GM23338 (cell line): ENCODE results near the gene TRIM49C. TPM values are rescaled to one million over a fixed set of nuclear protein-coding genes. Genes with fewer than 3 reads are reported as not detected.
"Not testable (repeated sequence)": the region's sequence is repeated elsewhere in the genome, so short reads cannot be mapped to it uniquely, and the experiment has no call there.

Source experiments
- ATAC-seq: fragments of 200-7000 bp; cut with Tn5 transposase; 3 replicates; pipeline ENCODE4 v1.9.1; 2020
- DNase-seq: peaks from one replicate; pipeline ENCODE4 v3.0.0-alpha.2; 2015; ENCODE audit warnings: low spot score
- H2AFZ ChIP-seq: fragments of 200-600 bp; sonication (generic); 2 replicates; pipeline ENCODE4 v1.8.0; 2016; ENCODE audit warnings: antibody characterized with exemption, mild to moderate bottlenecking, moderate library complexity
- H3F3A ChIP-seq: fragments of 200-600 bp; sonication (generic); replicated peaks from 2 replicates; pipeline ENCODE4 v1.8.0; 2017; ENCODE audit warnings: antibody characterized with exemption, mixed run types, low read depth
- H3K27ac ChIP-seq: fragments of 200-600 bp; sonication (generic); 2 replicates; pipeline ENCODE4 v1.6.1; 2016; ENCODE audit warnings: low read depth
- H3K27me3 ChIP-seq: fragments of 200-600 bp; sonication (generic); 2 replicates; pipeline ENCODE4 v1.8.0; 2016; ENCODE audit warnings: mild to moderate bottlenecking, mixed run types, moderate library complexity; ENCODE audit not compliant: insufficient read depth
- H3K36me3 ChIP-seq: fragments of 200-600 bp; sonication (generic); 2 replicates; pipeline ENCODE4 v1.8.0; 2016; ENCODE audit warnings: mild to moderate bottlenecking; ENCODE audit not compliant: insufficient read depth
- H3K4me1 ChIP-seq: fragments of 200-600 bp; sonication (generic); 2 replicates; pipeline ENCODE4 v1.8.0; 2016; ENCODE audit warnings: mild to moderate bottlenecking, moderate library complexity; ENCODE audit not compliant: insufficient read depth
- H3K4me2 ChIP-seq: fragments of 200-600 bp; sonication (generic); 2 replicates; pipeline ENCODE4 v1.7.1; 2017; ENCODE audit warnings: mixed run types
- H3K4me3 ChIP-seq: fragments of 200-600 bp; sonication (generic); 2 replicates; pipeline ENCODE4 v1.6.1; 2016; ENCODE audit warnings: mixed run types
- H3K79me2 ChIP-seq: fragments of 200-600 bp; sonication (generic); replicated peaks from 2 replicates; pipeline ENCODE4 v1.8.0; 2017; ENCODE audit warnings: mild to moderate bottlenecking; ENCODE audit not compliant: insufficient read depth
- H3K9me2 ChIP-seq: fragments of 200-600 bp; sonication (generic); 2 replicates; pipeline ENCODE4 v1.8.0; 2017; ENCODE audit not compliant: insufficient read depth
- H4K20me1 ChIP-seq: fragments of 200-600 bp; sonication (generic); replicated peaks from 2 replicates; pipeline ENCODE4 v1.8.0; 2017; ENCODE audit warnings: mild to moderate bottlenecking; ENCODE audit not compliant: insufficient read depth
- H3K27ac Mint-ChIP-seq: 2 replicates; pipeline ENCODE4 v1.8.0; 2020; ENCODE audit warnings: inconsistent platforms, mild to moderate bottlenecking, moderate library complexity, mixed read lengths
- H3K27me3 Mint-ChIP-seq: 3 replicates; pipeline ENCODE4 v1.8.0; 2022; ENCODE audit warnings: low read depth, mild to moderate bottlenecking, moderate library complexity, mixed read lengths, inconsistent platforms; ENCODE audit not compliant: insufficient read depth, poor library complexity
- H3K36me3 Mint-ChIP-seq: 3 replicates; pipeline ENCODE4 v1.8.0; 2021; ENCODE audit warnings: low read depth, mild to moderate bottlenecking, inconsistent platforms, moderate library complexity, mixed read lengths
- H3K4me1 Mint-ChIP-seq: 3 replicates; pipeline ENCODE4 v1.8.0; 2020; ENCODE audit warnings: mild to moderate bottlenecking, inconsistent platforms, mixed read lengths
- H3K4me3 Mint-ChIP-seq: 3 replicates; pipeline ENCODE4 v1.8.0; 2021; ENCODE audit warnings: moderate library complexity, mild to moderate bottlenecking, inconsistent platforms, mixed read lengths
- H3K9me3 Mint-ChIP-seq: 3 replicates; pipeline ENCODE4 v1.8.0; 2020; ENCODE audit warnings: moderate library complexity, mild to moderate bottlenecking, inconsistent platforms, mixed read lengths
- polyA plus RNA-seq: library from polyadenylated mRNA; unstranded; fragments of >200 nt; fragmentation: Nextera tagmentation; extraction: Ambion mirVana; gene quantifications from 2 replicates; pipeline ENCODE4 v1.2.1, GENCODE V29; 2016
- small RNA-seq: library from RNA; depleted of rRNA; stranded (forward); fragments of <200 nt; gene quantifications from one replicate; pipeline ENCODE3, GENCODE V24; 2014; ENCODE audit warnings: low replicate concordance
- total RNA-seq: library from RNA; depleted of rRNA; stranded (reverse); fragments of >200 nt; shearing (Covaris generic); gene quantifications from 2 replicates; pipeline ENCODE4 v1.2.3, GENCODE V29; 2014; rRNA removed
- TF ChIP-seq, protein P1 (sequence below), 2 experiments: fragments of 200-600 bp in 1 of 2; sonication (generic) in 1 of 2; conservative IDR thresholded peaks; 2 replicates each; pipeline versions ENCODE4 v1.5.1 to v1.6.1; 2016 to 2017; ENCODE audit warnings: antibody characterized with exemption in 2 of 2, low read depth in 2 of 2, mild to moderate bottlenecking in 2 of 2, moderate library complexity in 1 of 2

Gene TRIM49C
- total and polyA plus RNA-seq, 2 experiments from 2014 or later, result not detected

DNA sequence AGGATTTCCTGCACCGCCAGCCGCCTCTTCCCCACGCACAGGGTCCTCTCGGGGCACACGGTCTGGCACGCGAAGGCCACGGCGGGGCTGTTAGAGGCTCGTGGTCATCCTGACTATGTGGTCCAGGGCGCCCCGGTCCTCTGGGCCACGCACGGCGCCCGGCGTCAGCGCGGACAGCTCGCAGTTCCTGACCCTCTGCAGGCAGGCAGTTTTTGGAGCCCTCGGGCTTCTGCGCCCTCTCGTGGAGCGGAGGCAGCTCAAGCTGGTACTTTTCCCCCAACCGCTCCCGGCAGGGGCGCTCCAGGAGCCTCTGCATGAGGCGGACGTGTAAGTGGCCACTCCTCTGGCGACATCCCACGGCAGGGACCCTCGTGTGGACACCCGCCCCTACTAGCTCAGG lies 21.4 kb downstream of the TRIM49C start:
- H3K27ac Mint-ChIP-seq, H3K9me3 Mint-ChIP-seq, H3F3A ChIP-seq, H2AFZ ChIP-seq, H3K79me2 ChIP-seq, H3K36me3 ChIP-seq, H3K27ac ChIP-seq, H3K27me3 ChIP-seq, H3K9me2 ChIP-seq, H4K20me1 ChIP-seq, H3K27me3 Mint-ChIP-seq, H3K4me1 Mint-ChIP-seq, H3K36me3 Mint-ChIP-seq, H3K4me1 ChIP-seq, H3K4me2 ChIP-seq, DNase-seq: not testable (repeated sequence)
- peak overlapping the region; percentile 46; the same call in 1 of the 2 replicates for H3K4me3 ChIP-seq
- peak overlapping the region; percentile 61; the same call in 2 of the 3 replicates for H3K4me3 Mint-ChIP-seq
- ATAC-seq, result peak; percentile 88
- TF ChIP-seq, protein P1, sequence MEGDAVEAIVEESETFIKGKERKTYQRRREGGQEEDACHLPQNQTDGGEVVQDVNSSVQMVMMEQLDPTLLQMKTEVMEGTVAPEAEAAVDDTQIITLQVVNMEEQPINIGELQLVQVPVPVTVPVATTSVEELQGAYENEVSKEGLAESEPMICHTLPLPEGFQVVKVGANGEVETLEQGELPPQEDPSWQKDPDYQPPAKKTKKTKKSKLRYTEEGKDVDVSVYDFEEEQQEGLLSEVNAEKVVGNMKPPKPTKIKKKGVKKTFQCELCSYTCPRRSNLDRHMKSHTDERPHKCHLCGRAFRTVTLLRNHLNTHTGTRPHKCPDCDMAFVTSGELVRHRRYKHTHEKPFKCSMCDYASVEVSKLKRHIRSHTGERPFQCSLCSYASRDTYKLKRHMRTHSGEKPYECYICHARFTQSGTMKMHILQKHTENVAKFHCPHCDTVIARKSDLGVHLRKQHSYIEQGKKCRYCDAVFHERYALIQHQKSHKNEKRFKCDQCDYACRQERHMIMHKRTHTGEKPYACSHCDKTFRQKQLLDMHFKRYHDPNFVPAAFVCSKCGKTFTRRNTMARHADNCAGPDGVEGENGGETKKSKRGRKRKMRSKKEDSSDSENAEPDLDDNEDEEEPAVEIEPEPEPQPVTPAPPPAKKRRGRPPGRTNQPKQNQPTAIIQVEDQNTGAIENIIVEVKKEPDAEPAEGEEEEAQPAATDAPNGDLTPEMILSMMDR (conservative IDR thresholded peaks at IDR 0.05; ENCODE audit: low read depth in 2 of 2), result peak in 1 of 2 experiments; percentile 42; a peak in 2 of 4 replicates

- H3K27me3 Mint-ChIP-seq, H3K4me2 ChIP-seq, H3K4me1 ChIP-seq, H3K9me2 ChIP-seq, H3K27me3 ChIP-seq, H3K27ac Mint-ChIP-seq, H3F3A ChIP-seq, H4K20me1 ChIP-seq, H3K36me3 ChIP-seq, H2AFZ ChIP-seq, DNase-seq, H3K4me1 Mint-ChIP-seq, H3K36me3 Mint-ChIP-seq, H3K4me3 ChIP-seq, H3K4me3 Mint-ChIP-seq, H3K9me3 Mint-ChIP-seq, H3K79me2 ChIP-seq, H3K27ac ChIP-seq: not testable (repeated sequence)
- peak; percentile 86 for ATAC-seq
Observed at GRCh38 chr11:90053545-90053944, 22.6 kb downstream of the TRIM49C start.

- not testable (repeated sequence) for H3K4me1 Mint-ChIP-seq, H3K4me2 ChIP-seq, DNase-seq, H3F3A ChIP-seq, H3K27me3 Mint-ChIP-seq, H3K4me1 ChIP-seq, H3K36me3 Mint-ChIP-seq, H3K27me3 ChIP-seq, ATAC-seq, H3K9me2 ChIP-seq, H3K4me3 ChIP-seq, H3K27ac Mint-ChIP-seq, H3K4me3 Mint-ChIP-seq, H3K36me3 ChIP-seq, H2AFZ ChIP-seq, H3K79me2 ChIP-seq, H4K20me1 ChIP-seq, H3K27ac ChIP-seq, H3K9me3 Mint-ChIP-seq
Observed at GRCh38 chr11:90085650-90086049, 54.7 kb downstream of the TRIM49C start, which contains the start of gene UBTFL1. Gene UBTFL1 (plus strand): TSS chr11:90085950. CDS start chr11:90085950, 0 bp downstream.

- not testable (repeated sequence) for H3K4me3 Mint-ChIP-seq, ATAC-seq, H3F3A ChIP-seq, H3K4me2 ChIP-seq, H3K4me1 ChIP-seq, H3K4me3 ChIP-seq, H3K27ac Mint-ChIP-seq, H3K79me2 ChIP-seq, H3K9me3 Mint-ChIP-seq, H3K9me2 ChIP-seq, H2AFZ ChIP-seq, H3K27me3 ChIP-seq, H4K20me1 ChIP-seq, H3K36me3 ChIP-seq, H3K27ac ChIP-seq, DNase-seq, H3K4me1 Mint-ChIP-seq, H3K27me3 Mint-ChIP-seq, H3K36me3 Mint-ChIP-seq
Observed at GRCh38 chr11:90088731-90089130, 57.8 kb downstream of the TRIM49C start.

Small RNAs within 50 kb of the gene (small RNA-seq; reads per million reads assigned to genes)
- gene AP000827.1, result not detected

Other genes starting within 250 kb of the TRIM49C start
- gene TRIM49, start 222.5 kb upstream of the TRIM49C start, total RNA-seq, result 0.27 TPM in 1 of 2 replicates, not detected in the other
- gene TRIM49, start 222.5 kb upstream of the TRIM49C start, polyA plus RNA-seq, result 0.12 TPM in 1 of 2 replicates, not detected in the other
- gene TRIM64B, start 152.6 kb upstream of the TRIM49C start, total RNA-seq, result not detected in 2 replicates
- not detected in 2 replicates for gene TRIM64B, start 152.6 kb upstream of the TRIM49C start, polyA plus RNA-seq
- 0.10 TPM in 1 of 2 replicates, not detected in the other for gene TRIM49D1, start 108.9 kb upstream of the TRIM49C start, total RNA-seq
- gene TRIM49D1, start 108.9 kb upstream of the TRIM49C start, polyA plus RNA-seq, result 0.16 TPM in 1 of 2 replicates, not detected in the other
- gene TRIM49D2, start 107.0 kb upstream of the TRIM49C start, total RNA-seq, result not detected in 2 replicates
- not detected in 2 replicates for gene TRIM49D2, start 107.0 kb upstream of the TRIM49C start, polyA plus RNA-seq
- 0.10 TPM in 1 of 2 replicates, not detected in the other for gene TRIM64, start 65.1 kb upstream of the TRIM49C start, total RNA-seq
- gene TRIM64, start 65.1 kb upstream of the TRIM49C start, polyA plus RNA-seq, result 0.10 TPM in 1 of 2 replicates, not detected in the other
- gene UBTFL1, start 54.8 kb downstream of the TRIM49C start, total RNA-seq, result not detected in 2 replicates
- gene UBTFL1, start 54.8 kb downstream of the TRIM49C start, polyA plus RNA-seq, result not detected in 2 replicates
- 4.3 and 12.4 TPM in 2 replicates for gene NAALAD2, start 103.6 kb downstream of the TRIM49C start, total RNA-seq
- gene NAALAD2, start 103.6 kb downstream of the TRIM49C start, polyA plus RNA-seq, result 3.1 and 3.4 TPM in 2 replicates
- 109 and 133 TPM in 2 replicates for gene CHORDC1, start 191.9 kb downstream of the TRIM49C start, total RNA-seq
- 187 and 192 TPM in 2 replicates for gene CHORDC1, start 191.9 kb downstream of the TRIM49C start, polyA plus RNA-seq